ENCODE data around the gene SLC25A51.

Gene SLC25A51

DNA sequence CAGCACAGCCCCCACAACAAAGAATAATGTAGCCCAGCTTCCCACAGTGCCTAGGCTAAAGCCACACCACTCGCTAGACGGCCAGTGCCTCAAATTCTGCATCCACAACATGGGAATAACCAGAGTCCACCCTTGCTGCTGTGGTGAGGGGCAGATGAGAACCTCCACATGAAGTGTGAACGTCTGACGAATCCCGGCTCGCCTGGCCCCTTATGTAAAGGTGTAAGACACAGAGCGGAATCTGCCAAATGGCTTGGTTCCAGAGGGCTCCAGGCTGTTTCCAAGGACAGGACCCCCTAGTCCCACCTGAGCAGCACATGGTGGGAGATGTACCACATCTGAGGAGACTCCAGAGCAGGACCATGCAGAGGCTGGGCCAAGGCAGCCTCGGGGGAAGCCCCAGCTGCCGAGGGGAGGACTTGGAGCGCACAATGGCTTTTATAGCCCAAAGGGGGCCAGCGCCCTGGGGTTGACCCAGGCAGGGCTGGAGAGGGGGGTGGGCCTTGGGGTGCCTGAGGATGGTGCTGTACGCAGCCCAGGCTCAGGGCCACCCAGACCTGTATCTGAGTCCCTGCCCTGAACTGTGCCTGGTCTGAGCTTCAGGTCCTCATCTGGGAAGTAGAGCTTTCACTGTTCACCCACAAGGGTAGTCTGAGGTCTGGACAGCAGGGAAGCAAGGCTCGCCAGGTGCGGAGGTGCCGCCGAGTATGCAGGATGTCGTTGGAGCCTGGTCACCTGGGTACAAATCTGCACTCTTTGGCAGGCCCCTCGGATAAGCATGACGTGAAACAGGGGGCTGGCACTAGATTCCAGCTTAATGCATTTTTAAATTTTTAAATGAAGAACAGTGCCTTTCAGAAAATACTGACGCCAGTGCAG is 24.9 kb upstream of the SLC25A51 start:
- Histone ChIP-seq H4K20me1 (ENCODE audit: insufficient read depth) (no peaks in the 10 kb centered on the region), H3K4me2 (no peak overlapping the region), H3K27ac (no peak overlapping the region), H3K9ac (no peak overlapping the region), H3K27me3 (ENCODE audit: insufficient read depth, low read depth) (no peaks in the 10 kb centered on the region), H3K79me2 (ENCODE audit: insufficient read depth, low read depth) (no peaks in the 10 kb centered on the region), H2AFZ (ENCODE audit: low read depth) (no peak overlapping the region), H3K36me3 (ENCODE audit: insufficient read depth) (no peaks in the 10 kb centered on the region), H3K4me1 (ENCODE audit: low read depth, poor library complexity, severe bottlenecking) (no peaks in the 10 kb centered on the region), H3K4me3 (IDR thresholded peaks at IDR 0.05; ENCODE audit: insufficient read depth, low read depth, low read length) (no peak overlapping the region)
- TF ChIP-seq, protein P1, sequence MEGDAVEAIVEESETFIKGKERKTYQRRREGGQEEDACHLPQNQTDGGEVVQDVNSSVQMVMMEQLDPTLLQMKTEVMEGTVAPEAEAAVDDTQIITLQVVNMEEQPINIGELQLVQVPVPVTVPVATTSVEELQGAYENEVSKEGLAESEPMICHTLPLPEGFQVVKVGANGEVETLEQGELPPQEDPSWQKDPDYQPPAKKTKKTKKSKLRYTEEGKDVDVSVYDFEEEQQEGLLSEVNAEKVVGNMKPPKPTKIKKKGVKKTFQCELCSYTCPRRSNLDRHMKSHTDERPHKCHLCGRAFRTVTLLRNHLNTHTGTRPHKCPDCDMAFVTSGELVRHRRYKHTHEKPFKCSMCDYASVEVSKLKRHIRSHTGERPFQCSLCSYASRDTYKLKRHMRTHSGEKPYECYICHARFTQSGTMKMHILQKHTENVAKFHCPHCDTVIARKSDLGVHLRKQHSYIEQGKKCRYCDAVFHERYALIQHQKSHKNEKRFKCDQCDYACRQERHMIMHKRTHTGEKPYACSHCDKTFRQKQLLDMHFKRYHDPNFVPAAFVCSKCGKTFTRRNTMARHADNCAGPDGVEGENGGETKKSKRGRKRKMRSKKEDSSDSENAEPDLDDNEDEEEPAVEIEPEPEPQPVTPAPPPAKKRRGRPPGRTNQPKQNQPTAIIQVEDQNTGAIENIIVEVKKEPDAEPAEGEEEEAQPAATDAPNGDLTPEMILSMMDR (conservative IDR thresholded peaks at IDR 0.05; ENCODE audit: low read depth, low read length): no peak

DNA sequence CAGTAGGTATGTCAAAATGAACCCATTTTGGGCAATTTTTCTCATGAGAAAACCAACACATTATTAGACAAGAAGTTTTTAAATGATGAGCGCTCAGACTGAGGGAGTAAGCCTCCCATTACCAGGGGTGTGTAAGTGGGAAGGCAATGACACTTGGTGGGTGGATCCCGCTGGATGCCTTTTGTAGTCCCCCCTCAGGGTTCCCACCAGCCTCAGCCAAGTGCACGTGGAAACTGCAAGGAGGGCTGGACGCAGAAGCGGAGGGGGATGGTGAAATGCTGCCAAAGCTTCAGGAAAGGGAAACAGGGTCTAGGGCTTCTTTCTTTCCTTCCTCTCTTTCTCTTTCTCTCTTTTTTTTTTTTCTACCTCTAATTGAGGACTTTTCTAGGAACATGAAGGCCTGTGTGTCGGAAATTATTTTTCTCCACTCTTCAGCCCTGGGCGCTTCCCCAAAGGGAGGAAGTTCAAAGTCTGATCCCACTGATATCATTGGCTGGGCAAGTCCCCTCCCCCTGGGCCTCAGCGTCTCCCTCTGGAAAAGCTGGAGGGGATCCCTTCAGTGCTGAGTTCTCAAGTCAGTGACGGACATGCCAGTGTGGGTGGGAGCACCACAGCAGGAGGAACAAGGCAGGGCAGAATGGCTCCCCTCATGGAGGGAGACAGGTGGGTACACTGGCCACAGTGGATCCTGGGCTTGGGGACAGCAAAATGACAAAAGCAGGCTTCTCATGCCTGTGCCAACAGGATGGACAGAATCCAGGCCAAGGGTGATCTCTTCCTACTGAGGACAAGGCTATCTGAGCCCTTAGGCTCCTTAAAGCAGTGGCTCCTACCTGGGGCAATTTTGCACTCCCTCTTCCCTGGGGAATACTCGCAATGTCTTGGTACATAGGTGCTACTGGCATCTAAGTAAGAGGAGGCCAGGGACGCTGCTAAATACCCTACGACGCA is 23.9 kb upstream of the SLC25A51 start:
- Histone ChIP-seq H3K79me2 (ENCODE audit: insufficient read depth, low read depth) (no peaks in the 10 kb centered on the region), H3K36me3 (ENCODE audit: insufficient read depth) (no peaks in the 10 kb centered on the region), H3K4me3 (IDR thresholded peaks at IDR 0.05; ENCODE audit: insufficient read depth, low read depth, low read length) (no peak overlapping the region), H3K4me1 (ENCODE audit: low read depth, poor library complexity, severe bottlenecking) (no peaks in the 10 kb centered on the region), H3K27ac (no peak overlapping the region), H4K20me1 (ENCODE audit: insufficient read depth) (no peaks in the 10 kb centered on the region), H2AFZ (ENCODE audit: low read depth) (no peak overlapping the region), H3K27me3 (ENCODE audit: insufficient read depth, low read depth) (no peaks in the 10 kb centered on the region), H3K4me2 (no peak overlapping the region), H3K9ac (no peak overlapping the region)
- TF ChIP-seq, protein P1 (conservative IDR thresholded peaks at IDR 0.05; ENCODE audit: low read depth, low read length): no peak

DNA sequence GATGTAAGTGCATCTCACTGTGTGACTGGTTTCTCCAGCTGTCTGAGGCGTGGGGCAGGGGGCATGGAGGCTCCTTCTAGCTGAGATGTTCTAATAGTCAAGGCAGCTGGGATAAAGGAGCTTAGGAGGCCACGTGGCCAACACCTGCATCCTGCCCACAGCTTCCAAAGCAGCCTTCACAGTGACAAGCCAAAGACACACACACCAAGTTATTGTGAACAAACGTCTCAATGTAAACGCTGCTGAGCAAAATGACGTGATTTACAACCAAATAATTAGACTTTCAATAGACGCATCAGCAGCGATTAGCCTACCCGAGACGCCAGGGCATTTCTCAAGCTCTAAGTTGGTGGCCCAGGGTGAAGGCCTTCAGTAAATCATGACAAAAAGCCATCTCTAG is 23.2 kb upstream of the SLC25A51 start:
- no peak overlapping the region for H3K4me2 ChIP-seq
- no peaks in the 10 kb centered on the region for H3K4me1 ChIP-seq (ENCODE audit: low read depth, poor library complexity, severe bottlenecking)
- no peak overlapping the region for H3K27ac ChIP-seq
- H3K27me3 ChIP-seq (ENCODE audit: insufficient read depth, low read depth): no peaks in the 10 kb centered on the region
- no peak overlapping the region for H3K9ac ChIP-seq
- no peaks in the 10 kb centered on the region for H3K79me2 ChIP-seq (ENCODE audit: insufficient read depth, low read depth)
- H2AFZ ChIP-seq (ENCODE audit: low read depth): no peak overlapping the region
- H4K20me1 ChIP-seq (ENCODE audit: insufficient read depth): no peaks in the 10 kb centered on the region
- TF ChIP-seq, protein P1 (conservative IDR thresholded peaks at IDR 0.05; ENCODE audit: low read depth, low read length): no peak
- no peak overlapping the region for H3K4me3 ChIP-seq (IDR thresholded peaks at IDR 0.05; ENCODE audit: insufficient read depth, low read depth, low read length)
- H3K36me3 ChIP-seq (ENCODE audit: insufficient read depth): no peaks in the 10 kb centered on the region

DNA sequence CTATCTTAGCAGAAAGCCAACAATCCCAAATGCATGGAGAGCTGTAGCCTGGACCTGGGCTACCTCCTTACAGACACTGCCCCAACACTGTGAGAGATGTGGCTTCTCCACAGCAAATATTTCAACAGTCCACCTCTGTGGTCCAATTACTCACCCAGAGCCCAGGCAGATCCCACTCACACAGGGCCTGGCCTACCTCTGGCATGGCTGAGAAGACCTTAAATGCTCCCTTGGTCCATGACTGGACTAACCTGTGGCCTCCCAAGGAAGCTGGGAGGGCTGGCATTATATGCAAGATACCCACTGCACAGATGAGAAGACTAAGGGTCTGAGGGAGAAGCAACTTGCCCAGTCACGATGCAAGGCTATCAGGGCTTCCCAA is 22.8 kb upstream of the SLC25A51 start:
- no peaks in the 10 kb centered on the region for H3K27me3 ChIP-seq (ENCODE audit: insufficient read depth, low read depth)
- TF ChIP-seq, protein P1 (conservative IDR thresholded peaks at IDR 0.05; ENCODE audit: low read depth, low read length): no peak
- no peak overlapping the region for H3K4me3 ChIP-seq (IDR thresholded peaks at IDR 0.05; ENCODE audit: insufficient read depth, low read depth, low read length)
- no peaks in the 10 kb centered on the region for H3K79me2 ChIP-seq (ENCODE audit: insufficient read depth, low read depth)
- no peaks in the 10 kb centered on the region for H3K4me1 ChIP-seq (ENCODE audit: low read depth, poor library complexity, severe bottlenecking)
- H3K9ac ChIP-seq: no peak overlapping the region
- H2AFZ ChIP-seq (ENCODE audit: low read depth): no peak overlapping the region
- no peaks in the 10 kb centered on the region for H3K36me3 ChIP-seq (ENCODE audit: insufficient read depth)
- H4K20me1 ChIP-seq (ENCODE audit: insufficient read depth): no peaks in the 10 kb centered on the region
- no peak overlapping the region for H3K27ac ChIP-seq
- H3K4me2 ChIP-seq: no peak overlapping the region

All from KMS-11 (cell line).